NCI-H1105 (cell line): ENCODE measurements around the gene COL4A2.
"Not testable (repeated sequence)": the region's sequence is repeated elsewhere in the genome, so short reads cannot be mapped to it uniquely, and the experiment has no call there.

ENCODE experiments used
- DNase-seq: peaks from one replicate; lab custom pipeline; 2025; lab: John Stamatoyannopoulos, UW

COL4A2 gene

DNA sequence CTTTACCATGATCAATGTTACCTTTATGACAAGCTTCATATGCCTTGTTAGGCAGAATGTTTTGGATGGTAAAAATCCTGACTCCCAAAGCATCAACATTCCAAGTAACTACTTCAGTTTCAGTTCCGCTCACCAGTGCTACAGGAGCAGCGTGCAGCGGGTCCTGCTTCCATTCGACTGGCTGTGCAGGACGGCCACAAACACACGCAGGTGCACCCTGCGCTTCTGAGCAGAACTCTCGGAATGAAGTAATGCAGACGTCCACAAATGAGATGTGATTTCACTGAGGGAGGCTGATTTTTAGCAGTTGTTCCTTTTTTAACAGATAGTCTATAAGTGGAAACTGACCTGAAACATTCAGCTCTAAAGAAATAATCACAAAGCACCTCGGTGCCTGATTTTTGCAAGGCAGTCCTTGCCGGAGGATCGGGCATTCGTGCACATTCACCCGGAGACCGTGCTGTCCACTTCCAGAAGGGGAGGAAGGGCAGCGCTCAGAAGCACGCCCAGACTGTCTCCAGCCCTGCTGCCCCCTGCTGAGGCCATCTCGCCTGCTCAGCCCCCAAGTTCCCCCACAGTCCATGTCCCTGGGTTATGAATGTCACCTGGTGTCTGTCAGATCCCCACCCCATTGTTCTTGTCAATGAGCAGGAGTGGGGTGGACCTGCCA is 168.6 kb downstream of the COL4A2 start:
- no peak for DNase-seq

DNA sequence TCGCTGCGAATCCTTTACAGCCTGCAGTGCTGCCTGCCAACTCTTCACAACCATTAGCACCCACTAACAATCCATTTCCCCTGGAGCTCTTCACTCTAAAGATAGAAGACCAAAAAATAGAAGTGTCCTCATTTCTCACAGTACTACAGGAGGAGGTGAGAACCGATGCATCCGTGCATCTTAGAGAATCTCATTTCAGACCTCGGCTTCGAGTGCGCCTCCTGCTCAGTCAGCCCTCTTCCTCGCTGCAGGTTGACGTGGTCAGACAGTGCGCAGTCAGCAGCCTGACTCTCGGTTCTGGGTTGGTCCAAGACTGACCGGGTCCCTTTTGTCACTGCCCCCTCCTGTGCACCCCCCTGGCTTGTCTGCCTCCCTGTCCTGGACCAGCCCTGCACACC is 169.1 kb downstream of the COL4A2 start:
- no peak for DNase-seq

DNA sequence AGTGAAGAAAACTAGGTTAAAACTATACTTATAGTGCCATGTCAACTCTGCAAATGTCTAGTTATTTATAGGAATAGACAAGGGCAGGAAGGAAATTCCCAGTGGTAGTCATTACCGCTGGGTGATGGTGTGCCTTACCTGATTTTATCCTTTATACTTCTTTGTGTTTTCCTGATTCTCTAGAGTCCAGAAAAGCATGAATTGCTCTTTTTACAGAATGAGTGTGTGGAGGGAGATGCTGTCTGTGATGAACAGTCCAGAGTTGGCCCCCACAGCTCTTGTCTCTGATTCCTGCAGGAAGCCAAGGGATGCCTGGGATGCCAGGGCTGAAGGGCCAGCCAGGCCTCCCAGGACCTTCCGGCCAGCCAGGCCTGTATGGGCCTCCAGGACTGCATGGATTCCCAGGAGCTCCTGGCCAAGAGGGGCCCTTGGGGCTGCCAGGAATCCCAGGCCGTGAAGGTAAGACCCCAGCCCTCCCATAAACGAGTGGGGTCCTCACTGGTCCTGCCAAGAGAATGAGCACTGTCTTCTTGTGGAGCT is 170.7 kb downstream of the COL4A2 start:
- DNase-seq, result no peak

DNA sequence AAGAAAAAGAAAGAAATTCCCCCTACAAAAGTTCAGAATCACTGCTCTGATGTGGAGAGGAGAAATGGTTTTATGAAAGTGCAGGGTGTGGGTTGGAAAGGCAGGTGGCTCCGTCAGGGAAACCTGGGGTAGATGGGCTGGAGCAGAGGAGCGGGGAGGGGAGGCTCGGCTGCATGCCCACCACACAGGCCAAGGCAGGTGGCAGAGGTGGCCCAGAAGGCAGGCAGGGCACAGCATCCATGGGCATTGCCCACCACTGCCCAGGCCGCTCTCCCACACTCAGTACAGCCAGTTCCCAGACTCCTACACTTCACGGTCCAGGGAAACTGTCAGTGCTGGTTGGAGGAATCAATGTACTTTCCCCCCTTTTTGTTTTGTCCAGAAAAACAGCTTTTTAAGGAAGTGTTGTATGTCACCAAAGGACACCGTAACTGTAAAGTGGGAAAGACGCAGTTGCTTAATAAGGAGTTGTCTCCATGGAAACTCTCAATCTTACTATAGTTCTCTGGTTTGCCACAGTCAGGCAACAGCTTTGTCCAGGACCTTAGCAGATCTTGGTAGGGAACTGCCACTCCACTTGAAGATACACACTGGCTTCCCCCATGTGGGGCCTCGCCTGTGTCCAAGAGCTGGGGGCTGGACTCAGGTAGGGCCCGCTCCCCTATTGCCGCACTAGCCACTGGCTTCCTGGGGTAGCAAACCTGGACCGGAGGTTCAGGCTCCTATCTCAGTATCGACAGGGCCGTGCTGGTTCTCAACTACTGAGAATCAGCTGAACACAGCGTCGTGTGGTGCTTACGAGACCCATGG is 171.5 kb downstream of the COL4A2 start:
- no peak for DNase-seq

DNA sequence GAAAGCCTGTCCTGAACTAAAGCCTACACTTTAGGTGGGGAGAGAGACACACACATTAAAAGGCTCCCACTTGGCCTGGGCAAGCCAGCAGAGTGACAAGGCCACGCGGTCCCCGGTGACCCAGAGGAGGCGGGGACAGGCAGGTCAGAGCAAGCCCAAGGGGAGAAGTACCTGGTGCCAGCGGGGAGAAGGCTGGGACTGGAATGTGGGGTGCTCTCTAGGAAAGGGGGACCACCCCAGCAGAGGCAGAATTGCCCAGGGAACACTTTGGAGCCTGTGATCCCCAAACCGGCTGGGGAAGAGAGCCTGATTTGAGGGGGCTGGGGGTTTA is 172.1 kb downstream of the COL4A2 start:
- no peak for DNase-seq

DNA sequence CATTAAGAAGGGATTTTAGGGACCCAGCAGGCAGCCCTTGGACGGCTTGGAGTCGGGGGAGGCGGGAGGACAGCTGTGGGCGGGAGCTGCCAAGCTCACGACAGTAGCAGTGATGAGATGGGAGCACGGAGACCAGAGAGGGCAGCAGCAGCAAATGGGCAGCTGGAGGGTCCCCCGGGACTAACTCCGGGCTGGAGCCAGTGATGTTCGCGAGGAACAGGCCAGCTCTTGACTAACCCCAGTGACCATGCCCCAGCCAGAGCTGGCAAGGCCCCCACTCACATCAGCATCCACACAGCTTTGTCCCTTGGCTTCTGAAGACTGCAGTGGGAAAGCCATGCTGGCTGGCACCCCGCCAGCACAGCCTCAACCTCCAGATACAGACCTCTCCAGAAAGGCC is 172.6 kb downstream of the COL4A2 start:
- no peak for DNase-seq

DNA sequence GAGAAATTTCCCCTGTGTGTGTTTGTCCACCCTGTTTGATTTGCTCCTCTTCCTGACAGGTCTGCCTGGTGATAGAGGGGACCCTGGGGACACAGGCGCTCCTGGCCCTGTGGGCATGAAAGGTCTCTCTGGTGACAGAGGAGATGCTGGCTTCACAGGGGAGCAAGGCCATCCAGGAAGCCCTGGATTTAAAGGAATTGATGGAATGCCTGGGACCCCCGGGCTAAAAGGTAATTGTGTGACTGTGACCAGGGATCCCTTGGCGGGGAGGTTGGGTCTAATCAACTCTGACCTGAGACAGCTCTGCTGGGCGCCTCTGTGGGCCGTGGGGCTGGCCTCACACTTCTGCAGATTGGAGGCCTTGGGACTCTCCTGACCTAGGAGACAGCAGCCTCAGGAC is 173.1 kb downstream of the COL4A2 start:
- no peak for DNase-seq

DNA sequence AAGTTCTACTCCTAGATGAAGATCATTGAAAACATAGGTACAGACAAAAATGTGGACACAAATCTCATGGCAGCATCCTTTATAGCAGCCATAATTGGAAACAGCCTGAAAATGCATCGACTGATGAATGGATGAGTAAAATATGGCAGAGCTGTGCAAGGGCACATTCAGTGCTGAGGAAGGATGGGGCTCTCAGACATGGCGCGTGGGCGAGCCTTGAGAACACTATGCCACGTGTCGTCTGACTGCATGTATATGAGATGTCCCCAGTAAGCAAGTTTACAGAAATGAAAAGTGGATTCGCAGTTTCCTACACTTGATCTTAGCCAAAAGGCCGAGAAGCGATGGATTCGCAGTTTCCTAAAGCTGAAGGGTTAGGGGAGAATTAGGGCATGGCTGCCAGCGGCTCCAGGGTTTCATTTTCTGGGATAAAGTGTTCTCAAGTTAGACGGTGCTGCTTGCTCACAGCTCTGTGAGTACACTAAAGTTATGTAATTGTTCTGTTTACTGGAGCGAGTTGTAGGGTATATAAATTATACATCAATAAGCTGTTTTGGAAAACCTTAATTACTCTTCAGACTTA is 176.4 kb downstream of the COL4A2 start:
- no peak for DNase-seq

DNA sequence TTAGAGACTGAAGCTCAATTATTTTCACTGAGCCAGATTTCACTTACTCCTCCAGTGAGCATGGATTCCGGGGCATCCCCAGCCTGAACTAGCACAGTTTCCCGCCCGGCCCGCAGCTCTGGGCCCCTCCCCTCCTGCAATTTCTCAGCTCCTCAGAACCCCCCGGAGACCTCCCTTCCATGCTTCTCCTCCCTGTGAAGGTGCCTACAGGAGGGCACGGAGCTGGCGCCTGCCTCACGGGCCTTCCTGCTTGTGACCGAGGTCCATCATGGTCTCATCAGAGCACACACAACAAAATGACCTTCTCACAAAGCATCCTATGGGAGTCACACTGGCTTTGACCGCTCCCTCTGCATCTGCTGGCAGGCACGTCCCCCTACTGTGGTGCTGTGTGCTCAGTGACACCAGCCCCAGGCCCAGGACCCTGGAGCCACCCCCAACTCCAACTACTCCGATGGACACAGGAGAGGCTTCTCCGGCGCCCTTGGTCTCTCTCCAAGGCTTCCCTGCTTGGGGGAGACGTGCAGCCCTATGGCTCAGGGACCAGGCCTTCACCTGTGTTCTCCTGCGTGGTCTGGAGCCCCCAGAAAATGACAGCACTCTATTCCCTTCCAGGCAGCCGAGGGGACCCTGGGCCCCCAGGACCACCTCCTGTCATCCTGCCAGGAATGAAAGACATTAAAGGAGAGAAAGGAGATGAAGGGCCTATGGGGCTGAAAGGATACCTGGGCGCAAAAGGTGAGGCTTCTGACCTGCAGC is 177.4 kb downstream of the COL4A2 start:
- DNase-seq, result no peak

DNA sequence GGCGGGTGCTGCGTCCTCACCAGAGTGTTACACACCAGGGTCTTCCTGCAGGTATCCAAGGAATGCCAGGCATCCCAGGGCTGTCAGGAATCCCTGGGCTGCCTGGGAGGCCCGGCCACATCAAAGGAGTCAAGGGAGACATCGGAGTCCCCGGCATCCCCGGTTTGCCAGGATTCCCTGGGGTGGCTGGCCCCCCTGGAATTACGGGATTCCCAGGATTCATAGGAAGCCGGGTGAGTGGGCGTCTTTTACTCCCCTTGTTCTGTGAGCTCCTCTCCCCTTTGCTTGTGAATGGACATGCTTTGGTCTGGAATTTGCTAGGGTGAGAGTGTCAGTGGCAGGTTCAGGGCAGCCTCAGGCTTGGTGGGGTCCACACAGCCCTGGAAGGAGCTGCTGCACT is 178.5 kb downstream of the COL4A2 start:
- no peak for DNase-seq

DNA sequence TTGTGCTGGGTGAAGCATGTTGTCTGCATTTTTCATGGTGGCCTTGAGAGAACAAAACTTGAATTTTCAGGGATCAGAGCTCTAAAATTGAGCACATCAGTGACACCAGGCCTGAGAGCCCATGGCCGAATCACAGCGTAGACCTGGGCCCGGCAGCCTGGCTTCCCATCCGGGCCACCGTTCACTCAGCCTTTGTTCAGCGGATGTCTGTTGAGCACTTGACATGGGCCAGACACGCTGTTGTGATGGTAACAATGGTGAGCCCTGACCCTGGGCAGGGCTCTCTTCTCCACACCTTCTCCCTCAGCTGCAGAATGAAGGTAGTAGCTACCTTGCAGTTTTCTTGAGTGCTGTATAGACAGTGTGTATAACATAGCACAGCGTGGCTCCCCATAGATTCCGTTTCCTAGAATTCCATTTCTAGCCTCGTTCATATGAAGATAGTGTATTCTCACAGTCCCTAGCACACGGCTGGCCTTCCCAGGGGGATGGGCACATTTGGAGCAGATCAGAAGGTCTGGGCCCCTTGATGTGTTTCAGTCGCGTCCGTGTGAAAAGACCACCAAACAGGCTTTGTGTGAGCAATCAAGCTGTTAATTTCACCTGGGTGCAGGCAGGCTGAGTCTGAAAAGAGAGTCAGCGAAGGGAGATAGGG is 179.1 kb downstream of the COL4A2 start:
- no peak for DNase-seq

DNA sequence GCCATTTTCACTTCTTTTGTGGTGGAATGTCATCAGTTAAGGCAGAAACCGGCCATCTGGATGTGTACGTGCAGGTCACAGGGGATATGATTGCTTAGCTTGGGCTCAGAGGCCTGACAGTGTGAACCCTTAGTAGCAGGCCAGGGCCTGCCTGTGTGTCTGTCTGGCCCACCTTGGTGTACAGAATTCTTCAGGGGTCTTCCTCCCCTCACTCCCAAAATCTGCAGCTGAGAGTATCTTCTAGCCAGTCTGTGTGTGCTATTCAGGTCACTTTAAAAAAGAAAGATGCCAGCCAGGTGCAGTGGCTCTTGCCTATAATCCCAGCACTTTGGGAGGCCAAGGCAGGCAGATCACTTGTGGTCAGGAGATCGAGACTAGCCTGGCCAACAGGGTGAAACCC is 179.8 kb downstream of the COL4A2 start:
- not testable (repeated sequence) for DNase-seq

DNA sequence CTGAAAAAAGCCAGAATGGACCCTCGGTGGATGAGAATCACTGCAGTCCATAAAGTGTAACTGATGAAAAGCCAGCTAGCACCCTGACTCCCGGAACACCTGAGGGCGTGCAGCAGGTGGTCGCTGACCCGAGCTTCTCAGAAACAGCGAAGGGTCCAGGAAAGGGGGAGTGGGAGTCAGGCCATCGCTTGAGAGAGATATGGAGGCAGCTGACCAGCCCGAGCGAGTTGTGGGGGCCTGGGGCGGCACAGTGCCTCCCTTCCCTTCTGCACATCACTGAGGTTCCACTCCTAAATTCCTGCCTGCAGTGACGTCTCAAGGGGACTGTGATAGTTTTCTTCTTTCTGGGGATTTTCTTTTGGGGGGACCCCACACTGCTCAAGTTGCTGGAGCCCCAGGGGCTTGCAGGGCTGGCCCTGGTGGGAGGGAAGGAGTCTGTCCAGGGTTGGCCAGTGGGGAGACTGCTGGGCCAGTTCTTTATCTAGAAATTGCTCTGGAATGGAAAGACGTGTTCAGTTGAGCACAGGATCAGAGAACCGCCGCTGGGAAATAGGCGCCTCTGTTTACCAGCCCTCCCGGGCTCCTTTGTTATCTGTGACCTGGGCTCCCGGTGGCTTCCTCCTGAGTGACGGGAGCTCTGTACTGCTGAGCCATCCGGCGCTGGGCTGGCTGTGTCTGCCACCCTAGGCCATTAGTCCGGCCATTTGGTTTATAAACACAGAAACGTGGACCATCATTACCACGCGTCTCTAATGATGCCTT is 183.1 kb downstream of the COL4A2 start:
- no peak for DNase-seq

DNA sequence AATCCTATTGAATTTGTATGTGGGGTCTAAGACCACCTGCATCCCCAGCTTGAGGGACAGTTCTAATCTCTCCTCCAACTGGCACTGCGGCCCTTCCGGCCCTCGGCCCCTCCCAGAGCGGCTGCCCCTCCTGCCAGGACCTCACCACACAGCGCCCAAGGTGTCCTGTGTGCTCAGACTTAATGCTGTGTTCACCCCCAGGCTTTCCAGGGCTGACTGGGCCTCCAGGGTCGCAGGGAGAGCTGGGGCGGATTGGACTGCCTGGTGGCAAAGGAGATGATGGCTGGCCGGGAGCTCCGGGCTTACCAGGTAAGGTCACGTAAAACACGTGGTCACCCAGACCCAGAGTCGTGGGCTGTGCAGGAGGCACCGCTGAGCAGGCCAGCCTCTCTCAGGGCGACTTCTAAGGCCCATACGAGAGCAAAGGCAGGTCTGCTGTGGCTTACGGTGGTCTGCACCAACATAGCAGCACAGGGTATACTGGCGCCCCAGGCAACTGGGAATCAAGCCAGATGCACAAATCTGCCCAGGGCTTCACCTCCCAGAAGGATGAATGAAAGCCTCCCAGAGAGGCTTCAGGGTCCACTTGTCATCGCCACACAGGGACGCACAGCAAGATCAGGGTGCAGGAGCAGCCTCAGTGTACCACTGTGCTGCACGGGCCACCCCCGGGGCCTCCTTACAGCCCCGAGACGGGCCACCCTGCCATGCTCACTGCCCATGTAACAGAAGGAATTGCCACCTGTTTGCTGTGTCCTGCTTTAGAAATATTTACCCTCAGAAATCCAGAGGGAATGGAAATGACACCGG is 185.0 kb downstream of the COL4A2 start:
- DNase-seq, result no peak

DNA sequence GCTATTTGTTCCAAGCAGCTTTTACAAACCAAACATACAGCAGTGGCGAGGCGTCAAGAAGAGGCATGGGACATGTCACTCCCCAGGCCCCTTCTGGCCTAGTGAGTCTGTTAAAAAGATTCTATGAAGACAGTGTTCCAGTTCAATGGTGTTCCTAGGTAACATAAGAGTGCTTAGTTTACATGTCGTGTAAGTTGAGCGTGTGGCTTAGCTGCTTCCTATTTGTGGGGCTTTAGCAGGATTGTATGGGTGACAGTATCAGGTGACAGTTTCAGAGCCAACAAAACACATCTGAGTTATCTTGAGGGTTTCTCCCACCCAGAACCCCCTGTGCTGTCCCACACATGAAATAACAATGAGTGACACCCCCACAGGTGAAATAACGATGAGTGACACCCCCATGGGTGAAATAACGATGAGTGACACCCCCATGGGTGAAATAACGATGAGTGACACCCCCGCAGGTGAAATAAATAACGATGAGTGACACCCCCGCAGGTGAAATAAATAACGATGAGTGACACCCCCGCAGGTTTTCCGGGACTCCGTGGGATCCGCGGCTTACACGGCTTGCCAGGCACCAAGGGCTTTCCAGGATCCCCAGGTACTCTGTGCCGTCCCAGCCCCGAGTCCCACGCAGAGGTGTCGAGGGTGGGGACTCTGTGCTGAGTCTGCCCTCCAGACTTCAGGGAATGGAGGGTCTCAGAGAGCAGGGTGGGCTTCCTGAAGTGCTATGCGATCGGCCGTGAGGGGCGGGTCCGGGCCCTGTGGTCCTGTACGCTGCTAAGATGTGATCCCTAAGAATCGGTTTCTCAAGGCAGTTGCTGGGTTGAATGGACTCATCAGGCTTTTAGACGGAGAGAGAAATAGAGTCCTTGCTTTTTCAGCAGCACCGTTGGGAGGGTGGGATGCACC is 185.9 kb downstream of the COL4A2 start:
- DNase-seq, result no peak

DNA sequence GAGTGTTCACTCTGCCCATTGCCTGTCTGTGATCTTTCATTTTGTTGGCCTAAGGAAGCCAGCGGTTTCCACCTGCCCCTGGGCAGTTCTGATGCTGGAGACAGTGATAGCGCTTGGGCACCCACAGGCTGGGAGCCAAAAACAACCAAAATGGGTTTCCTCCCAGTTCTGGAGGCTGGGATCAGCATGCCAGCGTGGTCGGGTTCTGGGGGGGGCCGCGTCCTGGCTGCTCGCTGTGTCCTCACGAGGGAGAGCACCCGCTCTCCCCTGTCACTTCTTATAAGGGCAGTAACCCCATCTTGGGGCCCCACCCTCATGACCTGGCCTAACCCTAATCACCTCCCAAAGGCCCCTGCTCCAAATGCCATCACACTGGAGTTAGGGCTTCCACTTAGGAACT is 186.5 kb downstream of the COL4A2 start:
- DNase-seq, result no peak

DNA sequence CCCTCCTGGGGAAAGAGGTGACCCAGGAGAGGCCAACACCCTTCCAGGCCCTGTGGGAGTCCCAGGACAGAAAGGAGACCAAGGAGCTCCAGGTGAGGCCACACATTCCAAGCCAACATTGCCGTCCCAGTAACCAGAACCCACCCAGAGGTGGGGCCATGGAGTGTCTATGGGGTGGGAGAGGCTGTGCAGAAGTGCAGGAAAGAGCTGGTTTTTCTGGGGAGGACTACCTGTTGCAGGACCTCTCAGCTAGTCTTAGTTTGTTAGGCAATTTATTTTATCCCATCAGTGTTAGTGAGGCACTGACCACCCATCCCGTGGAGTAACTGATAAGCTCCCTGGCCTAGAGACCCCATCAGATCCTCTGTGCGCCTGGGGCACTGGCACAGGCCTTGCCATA is 188.3 kb downstream of the COL4A2 start:
- DNase-seq, result no peak

DNA sequence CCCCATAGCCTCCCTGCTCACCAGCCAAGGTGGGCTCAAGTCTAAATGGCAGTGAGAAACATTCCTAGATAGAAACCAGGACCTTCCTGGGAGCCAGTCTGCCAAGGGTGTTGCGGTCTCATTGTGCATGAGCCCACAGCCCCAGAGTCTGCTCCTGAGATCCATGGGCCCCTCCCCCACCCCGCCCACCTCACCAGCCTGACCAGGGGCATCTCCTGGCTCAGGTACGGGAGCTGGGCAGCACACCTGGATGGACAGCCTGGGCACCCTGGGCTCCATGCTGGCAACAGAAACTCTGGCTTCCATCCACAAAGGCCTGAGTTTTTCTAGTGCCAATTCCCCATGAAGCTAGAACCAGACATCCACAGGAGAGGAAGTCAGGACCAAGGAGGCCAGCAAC is 188.8 kb downstream of the COL4A2 start:
- no peak for DNase-seq

DNA sequence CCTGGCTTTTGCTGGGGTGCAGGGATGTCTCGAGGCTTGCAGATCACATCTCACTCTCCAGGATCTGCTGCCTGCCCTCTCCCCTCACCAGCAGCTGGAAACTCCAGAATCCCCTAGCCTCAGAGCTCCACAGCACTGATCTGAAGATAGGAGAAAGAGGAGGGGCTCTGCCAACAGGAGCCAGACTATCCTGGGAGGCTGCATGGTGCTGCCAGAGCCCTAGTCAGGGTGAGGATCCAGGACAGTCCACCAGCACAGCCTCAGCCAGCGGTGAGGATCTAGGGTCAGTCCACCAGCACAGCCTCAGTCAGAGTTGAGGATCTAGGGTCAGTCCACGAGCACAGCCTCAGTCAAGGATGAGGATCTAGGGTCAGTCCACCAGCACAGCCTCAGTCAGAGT is 189.2 kb downstream of the COL4A2 start:
- no peak for DNase-seq
